Skeletal muscle tissue (tissue), 4 donors: ENCODE data around the gene ARHGEF16. TPM values are rescaled to one million over a fixed set of nuclear protein-coding genes. Genes with fewer than 3 reads are reported as not detected.

Source experiments
- H3K27ac ChIP-seq: one replicate; pipeline ENCODE4 v1.7.0; 2013; ENCODE audit warnings: mild to moderate bottlenecking, low read depth, low read length, inconsistent platforms
- H3K27me3 ChIP-seq, 3 donors: one replicate each; pipeline ENCODE4 v1.7.0; 2013; ENCODE audit warnings: low read length in 3 of 3; ENCODE audit not compliant: control insufficient read depth in 3 of 3, insufficient read depth in 3 of 3
- H3K36me3 ChIP-seq, 3 donors: one replicate each; pipeline ENCODE4 v1.7.0; 2013; ENCODE audit warnings: low read length in 3 of 3; ENCODE audit not compliant: control insufficient read depth in 3 of 3, insufficient read depth in 3 of 3
- H3K4me1 ChIP-seq, 3 donors: one replicate each; pipeline ENCODE4 v1.7.0; 2013; ENCODE audit warnings: low read length in 3 of 3, mild to moderate bottlenecking in 3 of 3; ENCODE audit not compliant: control insufficient read depth in 3 of 3, insufficient read depth in 3 of 3
- H3K4me3 ChIP-seq, 3 donors: one replicate each; pipeline ENCODE4 v1.7.0; 2013; ENCODE audit warnings: low read length in 3 of 3
- H3K9ac ChIP-seq, 3 donors: one replicate each; pipeline ENCODE4 v1.7.0; 2013; ENCODE audit warnings: low read length in 3 of 3, mild to moderate bottlenecking in 3 of 3, moderate library complexity in 2 of 3, low read depth in 1 of 3
- H3K9me3 ChIP-seq, 3 donors: one replicate each; pipeline ENCODE4 v1.7.0; 2013; ENCODE audit warnings: low read length in 3 of 3; ENCODE audit not compliant: control insufficient read depth in 3 of 3
- total RNA-seq: library from RNA; depleted of rRNA; stranded (reverse); fragments of >200 nt; gene quantifications from one replicate; pipeline ENCODE4 v1.2.3, GENCODE V29; 2014
- donor health status: Osteomylitis.

Gene ARHGEF16
- total RNA-seq, 1 donor from 2014 or later: 0.52 TPM

DNA sequence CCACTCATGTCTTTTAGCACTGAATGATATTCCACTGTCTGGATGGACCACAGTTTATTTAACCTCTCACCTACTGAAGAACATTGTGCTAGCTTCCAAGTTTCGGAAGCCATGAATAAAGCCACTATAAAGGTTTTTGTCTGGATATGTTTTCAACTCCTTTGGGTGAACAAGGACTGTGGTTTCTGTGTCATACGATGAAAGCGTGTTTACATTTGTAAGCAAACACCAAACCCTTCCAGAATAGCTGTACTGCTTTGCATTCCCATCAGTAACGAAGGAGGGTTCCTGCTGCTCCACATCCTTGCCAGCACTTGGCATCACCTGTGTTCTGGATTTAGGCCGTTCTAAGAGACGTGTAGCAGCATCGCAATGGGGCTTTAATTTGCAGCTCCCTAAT lies 10.7 kb upstream of the ARHGEF16 start:
- H3K27me3 ChIP-seq: peaks cover 23 to 45% (median 38%) of the 10 kb centered on the region in 3 donors

DNA sequence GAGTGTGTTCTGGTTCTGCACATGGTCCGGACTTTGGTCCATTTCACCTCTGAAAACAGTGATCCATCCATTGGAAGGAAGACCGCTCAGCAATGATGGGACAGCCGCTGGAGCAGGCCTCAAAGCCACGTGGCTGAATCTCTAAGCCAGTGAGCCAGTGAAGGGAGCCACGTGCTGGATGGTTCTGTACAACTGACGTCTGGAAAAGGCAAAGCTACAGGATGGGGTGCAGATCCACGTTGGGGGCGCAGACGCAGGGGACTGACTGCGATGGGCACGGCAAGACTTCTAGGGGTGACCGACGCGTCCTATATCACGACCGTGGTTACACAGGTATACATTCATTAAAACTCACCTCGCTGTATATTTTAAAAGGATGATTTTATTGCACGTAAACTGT lies 10.2 kb upstream of the ARHGEF16 start:
- Histone ChIP-seq H3K27me3 (peaks cover 23 to 40% (median 36%) of the 10 kb centered on the region in 3 donors), H3K9me3 (peaks cover 0 to 2% (median 2%) of the 10 kb centered on the region in 3 donors), H3K27ac (no peak overlapping the region), H3K9ac (no peak overlapping the region), H3K4me1 (no peaks in the 10 kb centered on the region), H3K4me3 (no peak overlapping the region), H3K36me3 (no peaks in the 10 kb centered on the region)

More for the DNA sequence above, 10.7 kb upstream of the ARHGEF16 start:
- peaks cover 0 to 2% (median 2%) of the 10 kb centered on the region in 3 donors for H3K9me3 ChIP-seq
- H3K36me3 ChIP-seq: no peaks in the 10 kb centered on the region
- H3K4me3 ChIP-seq: no peak overlapping the region
- no peaks in the 10 kb centered on the region for H3K4me1 ChIP-seq
- no peak overlapping the region for H3K9ac ChIP-seq
- no peak overlapping the region for H3K27ac ChIP-seq

DNA sequence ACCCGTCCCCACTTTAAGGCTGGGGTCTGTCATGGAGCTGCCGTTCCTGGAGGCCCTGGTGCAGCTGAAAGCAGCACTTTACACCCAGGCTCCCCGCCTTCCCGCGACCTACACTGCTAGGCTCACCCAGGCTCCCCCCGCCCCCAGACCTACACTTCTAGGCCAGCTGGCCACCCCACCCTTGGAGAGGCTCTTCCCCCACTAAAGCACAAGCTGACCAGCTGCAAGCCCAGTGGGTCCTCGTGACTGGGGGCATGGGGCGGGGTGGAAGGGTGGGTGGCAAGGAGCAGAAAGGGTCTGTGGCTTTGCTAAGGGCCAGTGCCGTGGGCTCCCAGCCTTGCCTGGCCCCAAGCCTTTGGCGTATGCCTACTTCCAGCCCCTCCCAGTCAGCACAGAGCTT lies 9.7 kb upstream of the ARHGEF16 start:
- peaks cover 23 to 37% (median 33%) of the 10 kb centered on the region in 3 donors for H3K27me3 ChIP-seq
- H3K4me3 ChIP-seq: no peak overlapping the region
- H3K9me3 ChIP-seq: peaks cover 0 to 2% (median 2%) of the 10 kb centered on the region in 3 donors
- H3K36me3 ChIP-seq: no peaks in the 10 kb centered on the region
- no peak overlapping the region for H3K9ac ChIP-seq
- no peak overlapping the region for H3K27ac ChIP-seq
- H3K4me1 ChIP-seq: no peaks in the 10 kb centered on the region

DNA sequence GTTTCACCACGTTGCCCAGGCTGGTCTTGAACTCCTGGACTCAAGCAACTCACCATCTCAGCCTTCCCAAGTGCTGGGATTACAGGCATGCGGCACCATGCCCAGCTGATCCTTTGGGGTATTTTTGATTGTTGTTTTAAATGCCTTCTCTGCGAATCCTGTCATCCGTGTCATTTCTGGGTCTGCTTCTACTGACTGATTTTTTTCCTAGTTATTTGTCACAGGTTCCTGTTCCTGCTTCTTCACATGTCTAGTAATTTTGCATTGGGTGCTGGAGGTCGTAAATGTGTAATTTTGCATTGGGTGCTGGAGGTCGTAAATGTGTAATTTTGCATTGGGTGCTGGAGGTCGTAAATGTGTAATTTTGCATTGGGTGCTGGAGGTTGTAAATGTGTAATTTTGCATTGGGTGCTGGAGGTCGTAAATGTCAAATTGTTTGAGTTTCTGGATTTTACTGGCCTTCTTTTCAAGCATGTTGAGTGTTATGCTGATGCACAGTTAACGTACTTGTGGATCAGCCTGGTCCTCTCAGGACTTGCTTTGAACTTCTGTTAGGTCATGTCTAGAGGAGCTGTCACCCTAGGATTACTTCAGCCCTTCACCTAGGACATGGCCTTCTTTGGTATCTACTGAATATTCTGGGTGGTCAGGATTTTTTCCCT lies 4.1 kb upstream of the ARHGEF16 start:
- Histone ChIP-seq H3K36me3 (no peaks in the 10 kb centered on the region), H3K27ac (no peak overlapping the region), H3K4me3 (no peak overlapping the region), H3K4me1 (peaks cover 6 to 11% (median 11%) of the 10 kb centered on the region in 3 donors), H3K9ac (no peak overlapping the region), H3K27me3 (peaks cover 21 to 30% (median 23%) of the 10 kb centered on the region in 3 donors), H3K9me3 (peaks cover 0 to 2% (median 2%) of the 10 kb centered on the region in 3 donors)

DNA sequence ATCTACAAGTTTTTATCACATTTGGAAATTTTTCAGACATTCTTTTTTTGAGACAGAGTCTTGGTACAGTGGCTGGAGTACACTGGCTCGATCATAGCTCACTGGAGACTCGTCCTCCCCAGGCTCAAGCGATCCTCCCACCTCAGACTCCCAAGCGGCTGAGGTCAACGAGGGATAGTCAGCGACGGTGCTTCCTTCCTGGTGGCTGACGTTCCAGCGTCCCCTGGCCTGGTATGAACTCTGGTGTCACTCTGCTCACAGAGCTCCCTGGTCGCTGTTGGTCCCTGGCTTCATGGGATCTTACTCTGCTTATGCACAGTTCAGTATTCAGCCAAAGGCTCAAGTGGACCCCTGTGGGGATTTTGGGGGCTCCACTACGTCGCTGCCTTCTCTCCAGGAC lies 3.5 kb upstream of the ARHGEF16 start:
- H3K4me3 ChIP-seq: no peak overlapping the region
- peaks cover 0 to 2% (median 2%) of the 10 kb centered on the region in 3 donors for H3K9me3 ChIP-seq
- H3K9ac ChIP-seq: no peak overlapping the region
- no peaks in the 10 kb centered on the region for H3K36me3 ChIP-seq
- H3K27me3 ChIP-seq: peaks cover 21 to 36% (median 23%) of the 10 kb centered on the region in 3 donors
- H3K27ac ChIP-seq: no peak overlapping the region
- H3K4me1 ChIP-seq: peaks cover 6 to 13% (median 11%) of the 10 kb centered on the region in 3 donors

DNA sequence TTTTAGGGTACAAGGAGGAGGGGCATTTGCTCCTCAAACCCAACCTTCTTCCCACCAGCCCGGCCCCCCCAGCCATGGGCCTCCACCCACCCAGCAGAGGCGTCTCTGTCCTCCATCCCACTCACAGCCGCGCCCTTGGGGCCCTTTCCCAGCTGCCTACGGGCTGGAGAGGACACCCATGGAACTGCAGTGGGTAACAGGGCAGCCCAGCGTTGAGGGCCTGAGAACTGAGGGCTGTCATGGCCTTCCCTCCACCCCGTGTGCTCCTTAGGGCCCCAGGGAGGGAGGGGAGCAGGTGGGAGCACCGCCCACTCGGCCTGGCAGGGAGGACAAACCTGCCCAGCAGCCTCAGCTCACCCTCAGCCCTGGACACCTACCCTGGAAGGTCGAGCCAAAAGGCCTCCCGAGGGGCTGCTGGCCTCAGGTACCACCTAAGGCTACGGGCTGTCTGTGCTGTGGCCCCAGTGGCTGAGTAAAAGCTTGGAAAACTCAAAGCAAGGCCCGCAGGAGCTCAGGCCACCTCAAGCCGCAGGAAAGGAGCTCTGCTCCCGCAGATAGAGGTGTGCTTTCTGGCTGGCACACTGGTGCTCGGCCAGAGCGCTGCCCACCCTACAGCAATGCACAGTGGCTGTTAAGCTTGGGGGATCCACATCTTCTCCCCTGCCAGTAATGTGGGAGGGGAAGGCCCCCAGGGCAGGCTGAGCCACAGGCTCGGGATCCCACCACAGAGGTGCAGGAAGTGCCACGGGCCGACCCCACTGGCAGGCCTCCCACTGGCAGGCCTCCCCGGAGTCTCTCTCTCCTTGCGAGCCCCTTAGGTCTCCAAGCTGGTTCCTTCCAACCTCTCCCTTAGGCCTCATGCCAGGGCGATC lies 2.2 kb upstream of the ARHGEF16 start:
- Histone ChIP-seq H3K27ac (no peak overlapping the region), H3K9ac (peak overlapping the region; percentile 32 to 70 (median 68)), H3K27me3 (peaks cover 21 to 36% (median 23%) of the 10 kb centered on the region in 3 donors), H3K9me3 (peaks cover 0 to 2% (median 2%) of the 10 kb centered on the region in 3 donors), H3K4me1 (peaks cover 9 to 18% (median 17%) of the 10 kb centered on the region in 3 donors), H3K4me3 (no peak overlapping the region), H3K36me3 (no peaks in the 10 kb centered on the region)

DNA sequence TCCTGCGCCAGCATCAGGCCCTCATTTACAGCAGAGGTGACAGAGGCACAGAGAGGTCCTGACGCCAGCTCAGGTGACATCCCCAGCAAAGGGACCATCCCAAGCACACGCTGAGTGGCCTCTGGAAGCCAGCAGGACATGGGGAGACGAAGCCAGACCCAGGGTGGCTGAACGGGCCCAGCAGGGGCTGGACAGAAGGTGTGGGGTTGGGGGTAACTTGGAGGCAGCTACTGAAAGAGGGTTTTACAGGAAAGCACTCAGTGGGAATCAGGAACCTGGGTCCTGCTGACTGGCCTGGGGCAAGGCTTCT lies 1.6 kb upstream of the ARHGEF16 start:
- no peak overlapping the region for H3K4me3 ChIP-seq
- no peak overlapping the region for H3K27ac ChIP-seq
- H3K9me3 ChIP-seq: no peaks in the 10 kb centered on the region
- H3K9ac ChIP-seq: peak overlapping the region; percentile 32 to 70 (median 68)
- H3K36me3 ChIP-seq: no peaks in the 10 kb centered on the region
- H3K27me3 ChIP-seq: peaks cover 19 to 36% (median 21%) of the 10 kb centered on the region in 3 donors
- H3K4me1 ChIP-seq: peaks cover 15 to 23% (median 22%) of the 10 kb centered on the region in 3 donors

DNA sequence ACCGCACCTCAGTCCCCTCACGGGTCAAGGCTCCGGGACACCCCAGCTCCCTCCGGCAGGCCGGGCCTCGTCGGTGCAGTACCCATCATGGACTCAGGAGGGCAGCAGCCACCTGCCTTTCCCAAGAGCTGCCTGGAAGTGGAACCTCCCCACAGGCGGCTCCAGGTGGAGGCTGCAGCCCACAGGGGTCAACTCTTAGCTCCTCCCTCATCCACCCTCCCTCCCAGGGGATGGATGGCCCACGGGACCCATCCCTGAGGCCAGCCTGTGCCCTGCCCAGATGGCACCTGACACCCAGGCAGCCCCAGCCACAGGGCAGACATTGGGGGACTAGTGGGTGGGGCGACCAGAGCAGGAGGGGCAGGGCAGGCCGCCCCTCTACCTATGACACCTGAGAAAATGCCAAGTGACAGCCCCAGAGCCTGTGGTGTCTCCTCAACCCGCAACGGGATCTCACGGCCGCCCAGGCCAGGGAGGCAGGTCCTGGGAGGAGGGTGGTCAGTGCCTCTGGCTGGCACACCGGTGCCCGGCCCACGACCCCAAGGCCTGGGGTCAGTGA lies 1.2 kb upstream of the ARHGEF16 start:
- Histone ChIP-seq H3K4me1 (peaks cover 20 to 27% (median 27%) of the 10 kb centered on the region in 3 donors), H3K27me3 (peaks cover 19 to 36% (median 21%) of the 10 kb centered on the region in 3 donors), H3K4me3 (no peak overlapping the region), H3K27ac (no peak overlapping the region), H3K9me3 (no peaks in the 10 kb centered on the region), H3K9ac (peak overlapping the region; percentile 32 to 70 (median 68)), H3K36me3 (no peaks in the 10 kb centered on the region)

DNA sequence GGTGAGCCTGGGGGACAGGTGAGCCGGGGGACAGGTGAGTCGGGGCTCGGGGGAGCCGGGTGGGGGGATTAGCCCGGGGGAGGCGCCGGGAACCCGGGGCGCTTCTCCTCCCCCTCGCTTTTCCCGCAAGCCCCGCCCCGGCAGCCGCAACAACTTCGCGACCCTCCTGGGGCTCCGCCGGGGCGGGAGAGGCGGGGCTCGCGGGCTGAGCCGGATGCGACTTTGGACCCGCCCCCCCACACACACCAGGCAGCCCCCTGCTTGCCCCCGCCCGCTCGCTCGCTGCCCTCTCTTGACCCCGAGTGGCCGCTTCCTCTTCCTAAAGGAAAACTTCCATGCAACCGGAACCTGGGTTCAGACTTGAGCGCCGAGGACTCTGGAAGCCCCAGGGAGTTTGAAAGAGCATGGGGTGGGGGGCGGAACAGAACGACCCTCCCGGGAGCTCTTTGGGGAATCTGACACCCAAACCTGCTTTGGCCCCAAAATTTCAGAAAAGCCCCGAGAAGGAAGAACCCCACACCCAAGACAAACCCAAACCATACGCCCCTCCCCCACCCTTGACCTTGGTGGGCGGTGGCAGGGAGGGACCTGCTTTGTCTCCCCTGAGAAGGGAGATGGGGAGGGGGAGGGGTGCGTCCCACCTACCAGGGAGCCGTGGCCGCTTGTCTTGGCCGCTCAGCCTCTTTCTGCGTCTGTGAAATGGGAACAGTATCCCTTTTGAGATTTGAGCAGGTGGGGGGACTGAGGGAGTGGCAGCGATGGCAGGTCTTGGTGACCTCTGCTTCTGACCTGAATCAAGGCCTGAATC lies 550 bp downstream of the ARHGEF16 start:
- H3K9ac ChIP-seq: peak overlapping the region in 1 of 3 donors; percentile 64
- H3K27me3 ChIP-seq: peaks cover 19 to 36% (median 21%) of the 10 kb centered on the region in 3 donors
- no peaks in the 10 kb centered on the region for H3K36me3 ChIP-seq
- peak overlapping the region in 1 of 3 donors; percentile 58 for H3K4me3 ChIP-seq
- no peak overlapping the region for H3K27ac ChIP-seq
- peaks cover 35 to 45% (median 44%) of the 10 kb centered on the region in 3 donors for H3K4me1 ChIP-seq
- H3K9me3 ChIP-seq: no peaks in the 10 kb centered on the region
